NCI-H1417 treated with DMSO at 0.1 percent for 48 hours (cell line): ENCODE results near the gene S100A8.
A peak's percentile ranks its signal among the peaks of the same experiment; 100 is the strongest.
"Not testable (repeated sequence)": the region's sequence is repeated elsewhere in the genome, so short reads cannot be mapped to it uniquely, and the experiment has no call there.

Source experiments
- DNase-seq: peaks from one replicate; lab custom pipeline; 2025; lab: John Stamatoyannopoulos, UW

Gene S100A8

GRCh38 chr1:153390938-153391710 is at the start of gene S100A8:
Gene S100A8 (minus strand): TSS chr1:153391073. CDS start chr1:153390535, 538 bp downstream.
- DNase-seq = no peak

GRCh38 chr1:153439273-153439672 is 48.4 kb upstream of the S100A8 start:
- DNase-seq = no peak

- no peak for DNase-seq
Measured at GRCh38 chr1:153438599-153438998, 47.7 kb upstream of the S100A8 start.

GRCh38 chr1:153437236-153437635 is 46.4 kb upstream of the S100A8 start:
- DNase-seq = no peak

- no peak for DNase-seq
Measured at GRCh38 chr1:153434746-153435455, 44.0 kb upstream of the S100A8 start.

- DNase-seq = no peak
Measured at GRCh38 chr1:153432874-153433681, 42.2 kb upstream of the S100A8 start.

GRCh38 chr1:153431928-153432327 is 41.1 kb upstream of the S100A8 start:
- DNase-seq = no peak

- no peak for DNase-seq
Measured at GRCh38 chr1:153431427-153431826, 40.6 kb upstream of the S100A8 start.

GRCh38 chr1:153431002-153431401 is 40.1 kb upstream of the S100A8 start:
- DNase-seq = no peak

- DNase-seq = no peak
Measured at GRCh38 chr1:153430561-153430960, 39.7 kb upstream of the S100A8 start.

GRCh38 chr1:153430166-153430553 is 39.3 kb upstream of the S100A8 start:
- DNase-seq = no peak

GRCh38 chr1:153429266-153430165 is 38.6 kb upstream of the S100A8 start:
- DNase-seq = peak; percentile 92

- no peak for DNase-seq
Measured at GRCh38 chr1:153428791-153429190, 37.9 kb upstream of the S100A8 start.

GRCh38 chr1:153428073-153428638 is 37.3 kb upstream of the S100A8 start:
- DNase-seq = no peak

GRCh38 chr1:153426809-153427208 is 35.9 kb upstream of the S100A8 start:
- no peak for DNase-seq

- DNase-seq = no peak
Measured at GRCh38 chr1:153422450-153423068, 31.7 kb upstream of the S100A8 start.

GRCh38 chr1:153420306-153420705 is 29.4 kb upstream of the S100A8 start:
- no peak for DNase-seq

GRCh38 chr1:153419436-153419793 is 28.5 kb upstream of the S100A8 start:
- not testable (repeated sequence) for DNase-seq

GRCh38 chr1:153418758-153419435 is 28.0 kb upstream of the S100A8 start:
- DNase-seq = not testable (repeated sequence)
